Measurements from ENCODE around the gene FBXO33.

- TF ChIP-seq, protein P1, sequence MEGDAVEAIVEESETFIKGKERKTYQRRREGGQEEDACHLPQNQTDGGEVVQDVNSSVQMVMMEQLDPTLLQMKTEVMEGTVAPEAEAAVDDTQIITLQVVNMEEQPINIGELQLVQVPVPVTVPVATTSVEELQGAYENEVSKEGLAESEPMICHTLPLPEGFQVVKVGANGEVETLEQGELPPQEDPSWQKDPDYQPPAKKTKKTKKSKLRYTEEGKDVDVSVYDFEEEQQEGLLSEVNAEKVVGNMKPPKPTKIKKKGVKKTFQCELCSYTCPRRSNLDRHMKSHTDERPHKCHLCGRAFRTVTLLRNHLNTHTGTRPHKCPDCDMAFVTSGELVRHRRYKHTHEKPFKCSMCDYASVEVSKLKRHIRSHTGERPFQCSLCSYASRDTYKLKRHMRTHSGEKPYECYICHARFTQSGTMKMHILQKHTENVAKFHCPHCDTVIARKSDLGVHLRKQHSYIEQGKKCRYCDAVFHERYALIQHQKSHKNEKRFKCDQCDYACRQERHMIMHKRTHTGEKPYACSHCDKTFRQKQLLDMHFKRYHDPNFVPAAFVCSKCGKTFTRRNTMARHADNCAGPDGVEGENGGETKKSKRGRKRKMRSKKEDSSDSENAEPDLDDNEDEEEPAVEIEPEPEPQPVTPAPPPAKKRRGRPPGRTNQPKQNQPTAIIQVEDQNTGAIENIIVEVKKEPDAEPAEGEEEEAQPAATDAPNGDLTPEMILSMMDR (IDR thresholded peaks at IDR 0.05): no peak
- no peak for TF ChIP-seq POLR2A (IDR thresholded peaks at IDR 0.05)
Observed at GRCh38 chr14:39396448-39396847, 35.8 kb downstream of the FBXO33 start.
